Activated CD4-positive, alpha-beta memory T cell treated with anti-CD3 and anti-CD28 coated beads, Interleukin-2, amount 10 ng/mL, durations not matched to agents 7 days and 5 days (primary cell): ENCODE data around the gene NEAT1. TPM values are rescaled to one million over a fixed set of nuclear protein-coding genes. Genes with fewer than 3 reads are reported as not detected.

ENCODE experiments used
- CTCF ChIA-PET: fragments of 350-600 bp; sonication (Branson Sonifier 250); formaldehyde crosslinking; loops from one replicate; lab custom pipeline; 2021; ENCODE audit warnings: antibody characterized with exemption, inconsistent platforms; lab: Charles Lee
- POLR2A ChIA-PET: fragments of 350-600 bp; sonication (Branson Sonifier 250); formaldehyde crosslinking; loops from one replicate; lab custom pipeline; 2021; ENCODE audit warnings: antibody characterized with exemption; lab: Charles Lee
- DNase-seq: peaks from one replicate; pipeline ENCODE4 v3.0.0-alpha.2; 2020
- H3K27ac Mint-ChIP-seq: one replicate; pipeline ENCODE4 v1.8.0; 2021; ENCODE audit warnings: mild to moderate bottlenecking, mixed read lengths
- H3K27me3 Mint-ChIP-seq: one replicate; pipeline ENCODE4 v1.8.0; 2021; ENCODE audit warnings: mixed read lengths
- H3K36me3 Mint-ChIP-seq: one replicate; pipeline ENCODE4 v1.8.0; 2021; ENCODE audit warnings: low read depth, mixed read lengths
- H3K4me1 Mint-ChIP-seq: one replicate; pipeline ENCODE4 v1.8.0; 2021; ENCODE audit warnings: mixed read lengths
- H3K4me3 Mint-ChIP-seq: one replicate; pipeline ENCODE4 v1.8.0; 2021; ENCODE audit warnings: mild to moderate bottlenecking, mixed read lengths
- H3K9me3 Mint-ChIP-seq: one replicate; pipeline ENCODE4 v1.8.0; 2021; ENCODE audit warnings: mixed read lengths
- total RNA-seq, 2 experiments: library from RNA; stranded (reverse); gene quantifications; one replicate each; pipeline ENCODE4 v1.2.3, GENCODE V29; 2021

NEAT1 gene
- 1,000 to 10,000 TPM; 1,222 to 1,245 TPM for total RNA-seq

- peak within 1 kb of the TSS; percentile 99 for H3K27ac Mint-ChIP-seq
- H3K27me3 Mint-ChIP-seq: peaks cover 5% of the 10 kb centered on the region
- ChIA-PET CTCF (interaction anchor here (1.0 to 17.1 kb wide), 2 partner anchors 17 to 80 kb away, joined by 3 to 447 read pairs; partner anchors contain the start of gene MALAT1), POLR2A (interaction anchor here (1.0 to 20.7 kb wide), 34 partner anchors 4 to 1980 kb away, joined by 3 to 6840 read pairs (median 7); partner anchors contain the start of genes CDC42EP2, EHBP1L1, FAM89B and FRMD8)
- H3K4me1 Mint-ChIP-seq: peaks cover 46% of the 10 kb centered on the region
- H3K9me3 Mint-ChIP-seq: no peaks in the 10 kb centered on the region
- peaks cover 59% of the 10 kb centered on the region for H3K36me3 Mint-ChIP-seq
- H3K4me3 Mint-ChIP-seq: peak within 1 kb of the TSS; percentile 97
- DNase-seq: peak; percentile 97
Observed at GRCh38 chr11:65422633-65423515, at the start of gene NEAT1. NEAT1 (plus strand) TSS chr11:65422798.

- Mint-ChIP-seq H3K4me1 (no peaks in the 10 kb centered on the region), H3K27ac (no peak overlapping the region), H3K36me3 (no peaks in the 10 kb centered on the region), H3K9me3 (no peaks in the 10 kb centered on the region), H3K27me3 (peaks cover 2% of the 10 kb centered on the region), H3K4me3 (no peak overlapping the region)
- ChIA-PET POLR2A (interaction anchor here (1.1 to 2.3 kb wide), 6 partner anchors 8 to 134 kb away, joined by 3 to 13 read pairs (median 4); partner anchors contain the start of genes MALAT1 and SLC25A45), CTCF (no interaction called here)
- DNase-seq: no peak
Observed at GRCh38 chr11:65373839-65374580, 48.6 kb upstream of the NEAT1 start.

- Mint-ChIP-seq H3K36me3 (no peaks in the 10 kb centered on the region), H3K27ac (no peak overlapping the region), H3K27me3 (peaks cover 1% of the 10 kb centered on the region), H3K4me3 (no peak overlapping the region), H3K9me3 (no peaks in the 10 kb centered on the region), H3K4me1 (peaks cover under 1% of the 10 kb centered on the region)
- DNase-seq: no peak
- POLR2A ChIA-PET: interaction anchor here (1.0 to 2.3 kb wide), 4 partner anchors 41 to 131 kb away, joined by 3 to 13 read pairs (median 6); partner anchors contain the start of gene MALAT1
- CTCF ChIA-PET: interaction anchor here (0.5 to 1.4 kb wide), 2 partner anchors 12 to 100 kb away, joined by 4 read pairs; partner anchors contain the start of gene FRMD8
Observed at GRCh38 chr11:65375012-65375411, 47.6 kb upstream of the NEAT1 start.

GRCh38 chr11:65376138-65376713 lies 46.4 kb upstream of the NEAT1 start:
- Mint-ChIP-seq H3K4me3 (no peak overlapping the region), H3K27me3 (no peaks in the 10 kb centered on the region), H3K36me3 (no peaks in the 10 kb centered on the region), H3K27ac (no peak overlapping the region), H3K4me1 (peaks cover 9% of the 10 kb centered on the region), H3K9me3 (no peaks in the 10 kb centered on the region)
- POLR2A ChIA-PET: interaction anchor here (0.6 to 2.3 kb wide), 3 partner anchors 12 to 131 kb away, joined by 3 to 13 read pairs (median 4); partner anchors contain the start of gene MALAT1
- CTCF ChIA-PET: interaction anchor here (0.7 to 1.4 kb wide), 3 partner anchors 11 to 421 kb away, joined by 3 to 4 read pairs (median 4); partner anchors contain the start of gene FRMD8
- DNase-seq: no peak

GRCh38 chr11:65377036-65377435 lies 45.6 kb upstream of the NEAT1 start:
- Mint-ChIP-seq H3K27ac (no peak overlapping the region), H3K4me1 (peaks cover 16% of the 10 kb centered on the region), H3K36me3 (no peaks in the 10 kb centered on the region), H3K9me3 (no peaks in the 10 kb centered on the region), H3K27me3 (no peaks in the 10 kb centered on the region), H3K4me3 (no peak overlapping the region)
- DNase-seq: no peak
- ChIA-PET CTCF (no interaction called here), POLR2A (no interaction called here)

- Mint-ChIP-seq H3K9me3 (no peaks in the 10 kb centered on the region), H3K36me3 (no peaks in the 10 kb centered on the region), H3K4me1 (peaks cover 21% of the 10 kb centered on the region), H3K4me3 (no peak overlapping the region), H3K27me3 (no peaks in the 10 kb centered on the region), H3K27ac (no peak overlapping the region)
- ChIA-PET CTCF (interaction anchor here (1.6 kb wide), 1 partner anchor 102 kb away, joined by 3 read pairs; no protein-coding TSS in a partner anchor), POLR2A (interaction anchor here (1.0 to 21.7 kb wide), 3 partner anchors 9 to 125 kb away, joined by 5 to 501 read pairs (median 443); partner anchors contain the start of genes MALAT1 and NEAT1)
- DNase-seq: no peak
Observed at GRCh38 chr11:65377777-65378176, 44.8 kb upstream of the NEAT1 start.

- Mint-ChIP-seq H3K4me1 (peaks cover 27% of the 10 kb centered on the region), H3K36me3 (no peaks in the 10 kb centered on the region), H3K27ac (no peak overlapping the region), H3K27me3 (no peaks in the 10 kb centered on the region), H3K9me3 (no peaks in the 10 kb centered on the region), H3K4me3 (no peak overlapping the region)
- ChIA-PET CTCF (interaction anchor here (1.6 kb wide), 1 partner anchor 102 kb away, joined by 3 read pairs; no protein-coding TSS in a partner anchor), POLR2A (interaction anchor here (1.0 to 21.7 kb wide), 4 partner anchors 9 to 124 kb away, joined by 3 to 501 read pairs (median 224); partner anchors contain the start of genes DPF2, MALAT1 and NEAT1)
- DNase-seq: no peak
Observed at GRCh38 chr11:65378208-65378927, 44.2 kb upstream of the NEAT1 start.

GRCh38 chr11:65378928-65379638 lies 43.5 kb upstream of the NEAT1 start:
- Mint-ChIP-seq H3K27ac (no peak overlapping the region), H3K4me1 (peaks cover 33% of the 10 kb centered on the region), H3K4me3 (no peak overlapping the region), H3K36me3 (no peaks in the 10 kb centered on the region), H3K9me3 (no peaks in the 10 kb centered on the region), H3K27me3 (no peaks in the 10 kb centered on the region)
- CTCF ChIA-PET: interaction anchor here (1.6 kb wide), 1 partner anchor 101 kb away, joined by 3 read pairs; no protein-coding TSS in a partner anchor
- POLR2A ChIA-PET: interaction anchor here (0.9 to 21.7 kb wide), 6 partner anchors 8 to 123 kb away, joined by 3 to 501 read pairs (median 4); partner anchors contain the start of genes DPF2, MALAT1 and NEAT1
- no peak for DNase-seq

- ChIA-PET POLR2A (interaction anchor here (0.9 to 21.7 kb wide), 6 partner anchors 11 to 123 kb away, joined by 3 to 501 read pairs (median 4); partner anchors contain the start of genes MALAT1 and NEAT1), CTCF (interaction anchor here (2.3 kb wide), 1 partner anchor 37 kb away, joined by 16 read pairs; no protein-coding TSS in a partner anchor)
- peaks cover 41% of the 10 kb centered on the region for H3K4me1 Mint-ChIP-seq
- DNase-seq: no peak
- H3K9me3 Mint-ChIP-seq: no peaks in the 10 kb centered on the region
- H3K4me3 Mint-ChIP-seq: no peak overlapping the region
- H3K27me3 Mint-ChIP-seq: no peaks in the 10 kb centered on the region
- peak overlapping the region; percentile 44 for H3K27ac Mint-ChIP-seq
- no peaks in the 10 kb centered on the region for H3K36me3 Mint-ChIP-seq
Observed at GRCh38 chr11:65379698-65380459, 42.7 kb upstream of the NEAT1 start.

- ChIA-PET CTCF (interaction anchor here (1.7 to 3.7 kb wide), 3 partner anchors 36 to 130 kb away, joined by 12 to 16 read pairs (median 12); partner anchors contain the start of gene MALAT1), POLR2A (interaction anchor here (0.9 to 21.7 kb wide), 6 partner anchors 10 to 122 kb away, joined by 3 to 501 read pairs (median 4); partner anchors contain the start of genes MALAT1, NEAT1 and POLA2)
- Mint-ChIP-seq H3K4me3 (peak overlapping the region; percentile 81), H3K27me3 (no peaks in the 10 kb centered on the region), H3K9me3 (no peaks in the 10 kb centered on the region), H3K36me3 (no peaks in the 10 kb centered on the region), H3K27ac (peak overlapping the region; percentile 44), H3K4me1 (peaks cover 48% of the 10 kb centered on the region)
- DNase-seq: no peak
Observed at GRCh38 chr11:65380460-65381119, 42.0 kb upstream of the NEAT1 start.
